ENCODE measurements around the gene NFIB.

The NFIB gene

GRCh38 chr9:14251154-14252071 is 62.5 kb downstream of the NFIB start:
- Mint-ChIP-seq H3K27ac (peak overlapping the region; percentile 72 to 89 (median 78)), H3K9me3 (no peaks in the 10 kb centered on the region), H3K4me1 (peaks cover 73% of the 10 kb centered on the region), H3K4me3 (no peak overlapping the region), H3K36me3 (ENCODE audit: low read depth) (peaks cover 32% of the 10 kb centered on the region), H3K27me3 (ENCODE audit: low read depth) (no peaks in the 10 kb centered on the region)
- TF ChIP-seq CTCF (IDR thresholded peaks at IDR 0.05; ENCODE audit: unreplicated experiment in 3 of 3) = no peak

DNA sequence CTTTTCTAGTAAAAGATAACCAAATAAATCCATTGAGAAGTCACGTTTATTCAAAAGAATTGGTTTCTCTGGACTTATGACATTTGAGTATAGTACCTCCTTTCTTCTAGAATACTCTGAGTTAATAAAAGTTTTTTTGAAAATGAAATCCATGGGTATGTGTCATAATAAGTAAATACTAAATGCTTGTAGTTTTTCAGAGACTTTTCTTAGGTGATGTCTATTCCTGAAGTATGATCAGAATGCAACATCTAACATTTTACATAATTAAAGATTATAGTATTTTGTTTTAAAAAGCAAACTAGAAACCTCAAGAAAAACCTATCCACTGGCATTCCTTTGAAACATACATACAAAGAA is 63.2 kb downstream of the NFIB start:
- Mint-ChIP-seq H3K4me1 (peaks cover 72% of the 10 kb centered on the region), H3K9me3 (no peaks in the 10 kb centered on the region), H3K27me3 (ENCODE audit: low read depth) (no peaks in the 10 kb centered on the region), H3K27ac (peak overlapping the region; percentile 72 to 89 (median 78)), H3K36me3 (ENCODE audit: low read depth) (peaks cover 32% of the 10 kb centered on the region), H3K4me3 (no peak overlapping the region)
- no peak for TF ChIP-seq CTCF (IDR thresholded peaks at IDR 0.05; ENCODE audit: unreplicated experiment in 3 of 3)

DNA sequence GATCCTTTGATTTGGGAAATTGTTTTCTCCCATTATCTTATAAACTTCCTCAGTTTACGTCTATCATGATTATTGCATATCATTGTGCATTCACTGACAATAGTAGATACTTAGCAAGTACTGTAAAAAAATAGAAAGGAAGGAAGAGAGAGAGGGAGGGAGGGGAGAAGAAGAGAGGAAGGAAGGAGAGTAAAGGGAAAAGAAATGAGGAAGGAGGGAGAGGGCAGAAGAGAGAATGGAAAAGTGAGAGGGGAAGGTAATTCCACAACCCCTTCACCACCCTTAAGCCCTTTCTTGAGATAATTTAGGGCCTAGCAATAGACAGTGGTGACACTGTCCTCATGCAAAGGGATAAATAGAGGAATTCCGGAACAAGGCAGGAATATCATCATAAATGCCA is 64.4 kb downstream of the NFIB start:
- no peak for TF ChIP-seq CTCF (IDR thresholded peaks at IDR 0.05; ENCODE audit: unreplicated experiment in 3 of 3)
- Mint-ChIP-seq H3K27me3 (ENCODE audit: low read depth) (no peaks in the 10 kb centered on the region), H3K36me3 (ENCODE audit: low read depth) (peaks cover 23% of the 10 kb centered on the region), H3K9me3 (no peaks in the 10 kb centered on the region), H3K4me3 (no peak overlapping the region), H3K27ac (peak overlapping the region in 2 of 3 experiments; percentile 22 to 43), H3K4me1 (peaks cover 74% of the 10 kb centered on the region)

DNA sequence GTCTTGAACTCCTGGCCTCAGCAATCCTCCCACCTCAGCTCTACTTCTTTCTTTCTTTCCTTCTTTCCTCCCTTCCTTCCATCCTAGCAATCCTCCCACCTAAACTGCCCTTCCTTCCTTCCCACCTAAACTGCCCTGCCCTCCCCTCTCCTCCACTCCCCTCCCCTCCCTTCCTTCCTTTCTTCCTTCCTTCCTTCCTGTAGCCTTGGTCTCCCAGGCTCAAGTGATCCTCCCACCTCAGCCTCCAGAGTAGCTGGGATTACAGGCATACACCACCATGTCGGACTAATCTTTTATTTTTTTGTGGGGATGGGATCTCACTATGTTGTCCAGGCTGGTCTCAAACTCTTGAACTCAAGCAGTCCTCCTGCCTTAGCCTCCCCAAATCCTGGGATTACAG is 65.8 kb downstream of the NFIB start:
- no peaks in the 10 kb centered on the region for H3K9me3 Mint-ChIP-seq
- H3K4me1 Mint-ChIP-seq = peaks cover 77% of the 10 kb centered on the region
- H3K27ac Mint-ChIP-seq = peak overlapping the region in 1 of 3 experiments; percentile 9
- peaks cover 11% of the 10 kb centered on the region for H3K36me3 Mint-ChIP-seq (ENCODE audit: low read depth)
- TF ChIP-seq CTCF (IDR thresholded peaks at IDR 0.05; ENCODE audit: unreplicated experiment in 3 of 3) = no peak
- no peak overlapping the region for H3K4me3 Mint-ChIP-seq
- no peaks in the 10 kb centered on the region for H3K27me3 Mint-ChIP-seq (ENCODE audit: low read depth)

- no peak for TF ChIP-seq CTCF (IDR thresholded peaks at IDR 0.05; ENCODE audit: unreplicated experiment in 3 of 3)
- H3K27ac Mint-ChIP-seq = no peak overlapping the region
- H3K4me1 Mint-ChIP-seq = peaks cover 77% of the 10 kb centered on the region
- no peaks in the 10 kb centered on the region for H3K27me3 Mint-ChIP-seq (ENCODE audit: low read depth)
- no peak overlapping the region for H3K4me3 Mint-ChIP-seq
- H3K9me3 Mint-ChIP-seq = no peaks in the 10 kb centered on the region
- peaks cover 9% of the 10 kb centered on the region for H3K36me3 Mint-ChIP-seq (ENCODE audit: low read depth)
These were observed 66.4 kb downstream of the NFIB start for GRCh38 chr9:14247577-14247976.

GRCh38 chr9:14246951-14247350 is 67.0 kb downstream of the NFIB start:
- Mint-ChIP-seq H3K27me3 (ENCODE audit: low read depth) (no peaks in the 10 kb centered on the region), H3K36me3 (ENCODE audit: low read depth) (peaks cover 9% of the 10 kb centered on the region), H3K4me3 (no peak overlapping the region), H3K27ac (no peak overlapping the region), H3K9me3 (no peaks in the 10 kb centered on the region), H3K4me1 (peaks cover 76% of the 10 kb centered on the region)
- TF ChIP-seq CTCF (IDR thresholded peaks at IDR 0.05; ENCODE audit: unreplicated experiment in 3 of 3) = no peak
